NCI-H2196 treated with DMSO at 0.1 percent for 48 hours (cell line): ENCODE measurements around the gene C1orf105.
"Not testable (repeated sequence)": the region's sequence is repeated elsewhere in the genome, so short reads cannot be mapped to it uniquely, and the experiment has no call there.

Experiments used
- DNase-seq: peaks from one replicate; lab custom pipeline; 2025; ENCODE audit not compliant: unreplicated experiment; lab: John Stamatoyannopoulos, UW

The C1orf105 gene

GRCh38 chr1:172486805-172487454 lies 66.4 kb downstream of the C1orf105 start:
- DNase-seq, result no peak

GRCh38 chr1:172487550-172487949 lies 67.1 kb downstream of the C1orf105 start:
- no peak for DNase-seq

GRCh38 chr1:172488393-172488792 lies 67.9 kb downstream of the C1orf105 start:
- no peak for DNase-seq

- no peak for DNase-seq
Observed at GRCh38 chr1:172489847-172490246, 69.4 kb downstream of the C1orf105 start.

- no peak for DNase-seq
Observed at GRCh38 chr1:172492421-172492820, 71.9 kb downstream of the C1orf105 start.

- DNase-seq, result no peak
Observed at GRCh38 chr1:172494166-172494565, 73.7 kb downstream of the C1orf105 start.

GRCh38 chr1:172496127-172496526 lies 75.6 kb downstream of the C1orf105 start:
- DNase-seq, result not testable (repeated sequence)

- no peak for DNase-seq
Observed at GRCh38 chr1:172496678-172497077, 76.2 kb downstream of the C1orf105 start.

GRCh38 chr1:172497230-172497629 lies 76.7 kb downstream of the C1orf105 start:
- DNase-seq, result no peak

GRCh38 chr1:172498857-172499256 lies 78.4 kb downstream of the C1orf105 start:
- no peak for DNase-seq

- no peak for DNase-seq
Observed at GRCh38 chr1:172499636-172500141, 79.2 kb downstream of the C1orf105 start.

- DNase-seq, result no peak
Observed at GRCh38 chr1:172500207-172500606, 79.7 kb downstream of the C1orf105 start.

- DNase-seq, result no peak
Observed at GRCh38 chr1:172507741-172508140, 87.3 kb downstream of the C1orf105 start.

- no peak for DNase-seq
Observed at GRCh38 chr1:172510479-172510878, 90.0 kb downstream of the C1orf105 start.

GRCh38 chr1:172512591-172512990 lies 92.1 kb downstream of the C1orf105 start:
- DNase-seq, result no peak

- DNase-seq, result no peak
Observed at GRCh38 chr1:172513479-172513878, 93.0 kb downstream of the C1orf105 start.

GRCh38 chr1:172514108-172514507 lies 93.6 kb downstream of the C1orf105 start:
- no peak for DNase-seq

- no peak for DNase-seq
Observed at GRCh38 chr1:172515436-172515835, 95.0 kb downstream of the C1orf105 start.

GRCh38 chr1:172515927-172516326 lies 95.4 kb downstream of the C1orf105 start:
- no peak for DNase-seq

GRCh38 chr1:172517081-172517480 lies 96.6 kb downstream of the C1orf105 start:
- DNase-seq, result no peak

- no peak for DNase-seq
Observed at GRCh38 chr1:172517545-172517944, 97.1 kb downstream of the C1orf105 start.
